GM18909 (cell line): Measurements from ENCODE around the gene ZCCHC14.

Experiments used
- ATAC-seq: cut with Tn5 transposase; IDR thresholded peaks from one replicate; pipeline ENCODE4 v1.9.1; 2021; ENCODE audit warnings: mild to moderate bottlenecking; ENCODE audit not compliant: unreplicated experiment, poor library complexity

Gene ZCCHC14

GRCh38 chr16:87463722-87464690 lies 28.8 kb downstream of the ZCCHC14 start:
- no peak for ATAC-seq

GRCh38 chr16:87461466-87461991 lies 31.3 kb downstream of the ZCCHC14 start:
- ATAC-seq: no peak

GRCh38 chr16:87460936-87461335 lies 31.9 kb downstream of the ZCCHC14 start:
- ATAC-seq: no peak

DNA sequence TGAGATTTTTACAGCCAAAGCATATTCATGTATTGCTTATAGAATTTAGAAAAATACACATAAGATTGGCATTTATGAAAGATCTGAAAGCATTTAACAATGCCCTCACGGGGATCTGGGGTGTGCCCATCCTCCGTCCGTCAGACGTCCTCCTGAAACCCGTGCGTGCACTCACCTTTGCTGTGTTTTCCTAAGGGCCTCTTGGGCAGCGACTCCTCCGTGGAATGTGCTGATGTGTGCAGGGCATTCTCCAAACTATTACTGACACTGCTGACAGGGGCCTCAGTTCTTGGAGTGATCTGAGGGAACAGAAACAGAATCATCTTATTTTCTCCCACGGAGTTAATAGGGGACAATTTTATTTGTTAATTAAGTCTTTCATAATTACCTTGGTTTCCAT lies 33.0 kb downstream of the ZCCHC14 start:
- no peak for ATAC-seq

DNA sequence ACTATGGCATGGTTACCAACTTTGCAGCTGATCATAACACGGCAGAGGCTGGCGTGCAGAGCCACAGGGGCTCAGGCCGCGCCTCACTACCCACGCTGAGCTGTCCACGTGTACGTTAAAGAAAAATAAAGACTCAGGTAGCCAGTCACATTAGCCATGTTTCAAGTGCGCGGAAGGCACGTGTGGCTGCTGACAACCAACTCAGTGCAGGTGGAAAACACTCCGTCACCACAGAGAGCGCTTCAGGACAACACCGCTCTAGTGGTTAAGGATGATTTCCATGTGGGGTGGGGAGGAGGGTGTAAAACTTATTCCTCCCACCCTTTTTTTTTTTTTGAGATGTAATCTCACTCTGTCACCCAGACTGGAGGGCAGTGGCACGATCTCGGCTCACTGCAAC lies 33.8 kb downstream of the ZCCHC14 start:
- no peak for ATAC-seq

DNA sequence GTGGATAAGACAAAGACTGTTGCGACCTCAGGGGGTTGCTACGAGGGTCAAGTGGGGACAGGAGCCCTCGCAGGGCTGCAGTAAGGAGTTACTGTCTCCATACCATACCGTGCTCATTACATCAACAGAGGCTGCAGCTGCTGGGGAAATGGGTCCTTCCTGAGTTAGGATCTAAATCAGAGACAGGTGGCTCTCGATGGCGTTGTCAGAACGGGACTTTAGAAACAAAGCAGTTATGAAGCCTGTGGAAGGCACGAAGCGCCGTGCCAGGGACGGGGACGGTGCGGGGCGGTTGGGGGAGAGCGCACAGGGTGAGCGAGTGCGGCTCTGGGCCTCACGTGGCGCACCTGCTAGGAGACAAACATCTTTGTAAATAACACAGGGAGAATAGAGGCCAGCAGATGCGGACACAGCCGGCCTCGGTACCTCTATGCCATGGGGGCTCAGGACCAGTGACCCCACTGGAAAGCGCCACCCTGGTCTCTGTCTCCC lies 34.4 kb downstream of the ZCCHC14 start:
- no peak for ATAC-seq

DNA sequence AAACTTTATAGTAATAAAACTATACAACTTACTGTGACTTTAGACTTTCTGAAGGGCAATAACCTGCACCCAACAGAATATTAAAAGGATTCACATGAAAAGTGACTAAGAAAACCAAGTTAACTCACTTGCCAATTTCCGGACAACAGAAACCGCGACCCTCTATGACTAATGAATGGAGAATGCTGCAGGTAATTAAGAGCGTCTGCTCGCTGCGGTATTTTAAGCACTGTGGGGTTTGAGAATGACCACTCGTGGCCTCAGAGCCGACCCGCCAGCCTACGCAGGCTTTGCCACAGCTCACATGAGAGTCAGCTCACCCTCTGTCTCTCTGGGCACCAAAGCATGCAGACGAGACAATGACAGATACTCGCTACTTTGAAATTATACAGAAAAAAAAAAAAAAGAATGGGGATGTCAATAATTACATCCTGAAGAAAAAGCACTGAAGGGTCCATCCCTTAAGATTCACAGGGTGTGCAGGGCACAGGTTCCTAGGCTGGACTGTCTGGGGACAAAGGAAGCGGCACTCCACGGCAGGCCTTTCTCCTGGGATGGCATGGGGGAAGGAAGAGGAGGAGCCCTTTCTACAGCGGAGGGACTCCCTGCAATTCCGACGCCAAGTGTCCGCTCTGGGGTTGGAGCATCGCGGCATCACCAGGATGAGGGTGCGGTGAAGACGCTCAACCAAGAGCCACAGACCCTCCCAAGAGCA lies 35.0 kb downstream of the ZCCHC14 start:
- ATAC-seq: no peak

- no peak for ATAC-seq
These were observed 35.7 kb downstream of the ZCCHC14 start for GRCh38 chr16:87457061-87457611.

- ATAC-seq: no peak
These were observed 38.4 kb downstream of the ZCCHC14 start for GRCh38 chr16:87454391-87454790.

DNA sequence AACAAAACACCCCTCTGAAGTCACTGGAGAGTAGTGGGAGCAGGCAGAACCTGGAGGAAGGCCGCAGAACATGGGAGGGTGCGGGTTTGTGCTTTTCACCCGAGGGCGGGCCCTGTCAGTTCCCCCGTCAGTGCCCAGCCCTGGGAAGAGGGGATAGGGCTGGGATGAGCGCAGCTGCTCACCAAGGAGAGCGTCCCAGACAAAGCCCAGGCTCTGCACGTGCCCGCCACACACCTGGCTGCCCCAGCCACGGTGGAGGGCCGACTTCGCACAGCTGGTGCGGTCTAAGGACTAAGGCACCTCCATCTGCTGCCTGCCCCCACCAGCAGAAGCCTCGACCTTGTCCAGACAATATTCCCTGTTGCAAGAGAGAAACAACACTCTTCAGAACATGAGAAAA lies 39.5 kb downstream of the ZCCHC14 start:
- no peak for ATAC-seq

GRCh38 chr16:87451563-87452210 lies 41.1 kb downstream of the ZCCHC14 start:
- ATAC-seq: no peak

- ATAC-seq: no peak
These were observed 44.0 kb downstream of the ZCCHC14 start for GRCh38 chr16:87448866-87449265.

DNA sequence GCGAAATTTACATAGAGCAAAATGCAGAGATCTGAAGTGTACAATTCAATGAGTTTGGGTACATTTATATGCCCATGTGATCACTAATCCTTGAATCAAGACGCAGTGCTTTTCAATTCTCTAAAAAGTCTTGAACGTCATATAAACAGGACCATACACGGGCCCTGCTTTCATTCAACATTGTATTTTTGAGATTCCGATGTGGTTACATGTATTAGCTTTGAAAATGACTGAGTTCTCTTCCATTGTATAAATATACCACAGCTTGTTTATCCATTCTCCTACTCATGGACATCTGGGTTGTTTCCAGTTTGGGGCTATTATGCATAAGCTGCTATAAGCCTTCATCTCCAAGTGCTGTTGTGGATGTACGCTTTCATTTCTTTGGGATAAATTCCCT lies 45.5 kb downstream of the ZCCHC14 start:
- ATAC-seq: no peak

GRCh38 chr16:87446479-87446878 lies 46.3 kb downstream of the ZCCHC14 start:
- no peak for ATAC-seq

- ATAC-seq: no peak
These were observed 47.3 kb downstream of the ZCCHC14 start for GRCh38 chr16:87445486-87445885.

DNA sequence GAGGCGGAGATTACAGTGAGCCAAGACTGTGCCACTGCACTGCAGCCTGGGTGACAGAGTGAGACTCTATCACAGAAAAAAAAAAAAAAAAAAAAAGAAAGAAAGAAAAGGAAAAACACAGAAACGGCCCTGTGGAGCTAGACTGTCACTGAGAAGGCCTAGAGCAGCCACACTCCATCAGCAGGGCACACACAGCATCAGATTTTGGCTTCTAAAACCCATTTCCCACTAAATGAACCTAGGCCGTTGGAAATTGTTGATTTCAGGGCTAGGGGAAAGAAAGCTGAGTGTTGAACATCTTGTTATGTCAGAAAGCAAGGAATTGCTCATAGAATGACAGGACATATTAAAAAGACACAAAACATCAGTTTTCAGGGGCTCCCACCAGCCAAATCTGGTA lies 48.9 kb downstream of the ZCCHC14 start:
- ATAC-seq: no peak

DNA sequence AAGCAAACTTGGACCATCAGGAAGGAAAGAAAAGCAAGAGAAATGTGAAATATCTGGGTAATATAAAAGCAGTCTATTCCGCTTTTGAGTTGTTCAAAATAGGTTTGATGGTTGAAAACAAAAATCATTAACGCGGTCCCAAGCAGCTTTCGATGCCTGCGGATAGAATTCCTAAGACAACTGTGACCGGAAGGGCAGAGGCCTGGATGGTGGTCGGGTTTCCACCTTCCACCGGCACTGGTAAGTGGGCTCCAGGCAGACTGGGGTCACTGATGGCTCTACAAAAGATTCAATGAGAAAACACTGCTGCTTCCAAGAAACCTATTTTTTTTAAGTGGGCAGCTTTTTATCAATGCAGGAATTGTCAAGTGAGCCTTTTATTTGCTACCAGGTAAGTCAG lies 49.8 kb downstream of the ZCCHC14 start:
- no peak for ATAC-seq

DNA sequence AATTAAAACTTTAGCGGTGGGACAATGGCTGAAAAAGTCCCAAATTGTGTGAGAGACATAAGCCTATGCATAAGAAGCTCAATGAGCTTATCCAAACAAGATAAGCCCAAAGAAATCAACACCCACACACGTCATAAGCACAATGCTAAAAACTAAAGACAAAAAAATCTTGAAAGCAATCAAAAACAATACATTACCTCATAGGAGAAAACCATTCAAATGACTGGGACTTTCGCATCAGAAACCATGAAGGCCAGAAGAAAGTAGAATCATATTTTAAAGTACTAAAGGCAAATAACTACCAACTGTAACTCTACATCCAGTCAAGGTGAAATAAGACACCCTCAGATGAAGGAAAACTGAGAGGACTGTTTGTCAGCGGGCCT lies 50.2 kb downstream of the ZCCHC14 start:
- ATAC-seq: no peak

DNA sequence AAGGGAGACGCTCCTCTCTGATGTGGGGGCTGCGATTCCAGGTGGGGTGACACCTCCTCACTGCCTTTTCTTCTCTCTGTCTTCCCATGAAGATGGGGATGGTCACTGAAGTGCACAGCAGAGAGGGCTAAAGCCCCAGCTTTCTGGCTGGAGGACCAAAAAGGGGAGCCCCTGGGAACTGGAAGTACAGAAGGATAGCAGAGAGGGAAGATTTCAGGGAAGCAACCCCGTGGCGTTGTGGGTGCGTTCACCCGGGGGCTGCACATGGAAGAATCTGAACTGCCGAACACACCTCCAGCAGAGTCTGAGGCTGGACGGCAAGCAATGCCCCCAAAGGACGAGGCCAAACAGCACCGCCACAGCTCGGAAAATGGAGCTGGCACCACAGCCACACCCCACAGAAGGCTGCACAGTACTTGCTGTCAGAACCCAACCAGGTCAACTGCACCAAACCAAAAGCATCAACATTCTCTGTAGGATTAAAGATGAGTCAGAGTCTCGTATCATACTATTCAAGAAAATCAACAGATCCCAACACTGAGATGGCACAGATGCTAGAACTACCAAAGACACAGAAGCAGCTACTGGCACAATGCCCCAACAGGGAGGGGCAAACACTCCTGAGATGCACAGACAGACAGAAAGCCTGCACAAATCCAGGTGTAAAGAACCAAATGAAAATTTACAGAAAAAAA lies 50.8 kb downstream of the ZCCHC14 start:
- ATAC-seq: no peak

DNA sequence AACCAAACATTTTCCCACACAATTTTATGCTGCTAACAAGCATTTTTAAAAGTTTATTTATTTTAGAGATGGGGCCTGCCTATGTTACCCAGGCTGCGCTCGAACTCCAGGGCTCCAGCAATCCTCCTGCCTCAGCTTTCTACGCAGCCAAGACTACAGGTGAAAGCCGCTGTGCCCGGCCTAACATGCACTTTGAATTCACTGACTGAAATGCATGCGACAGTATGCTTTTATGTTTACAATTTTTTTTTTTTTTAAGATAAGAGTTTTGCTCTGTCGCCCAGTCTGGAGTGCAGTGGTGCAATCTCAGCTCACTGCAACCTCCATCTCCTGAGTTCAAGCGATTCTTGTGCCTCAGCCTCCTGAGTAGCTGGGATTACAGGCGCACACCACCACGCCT lies 52.9 kb downstream of the ZCCHC14 start:
- no peak for ATAC-seq
